PC-9 (cell line): Measurements from ENCODE around the gene HOXA9. TPM values are rescaled to one million over a fixed set of nuclear protein-coding genes. Genes with fewer than 3 reads are reported as not detected.

Experiments used
- BruUV-seq: library from RNA; stranded (reverse); fragments of 400-500 nt; replicated peaks from 2 replicates; lab custom pipeline; 2021; lab: Mats Ljungman, UMichigan
- CTCF ChIA-PET: fragments of 300-600 bp; sonication (Branson Sonifier 250); formaldehyde crosslinking; loops from one replicate; lab custom pipeline; 2022; ENCODE audit warnings: antibody characterized with exemption; lab: Charles Lee
- POLR2A ChIA-PET: fragments of 300-600 bp; sonication (Branson Sonifier 250); formaldehyde crosslinking; loops from one replicate; lab custom pipeline; 2022; ENCODE audit warnings: antibody characterized with exemption; ENCODE audit not compliant: unreplicated experiment; lab: Charles Lee
- DNase-seq, 2 experiments: peaks; one replicate each; pipeline versions ENCODE4 v3.0.0 to v3.0.0-alpha.2; 2015 to 2022; ENCODE audit warnings: mixed read lengths in 1 of 2
- H2AFZ ChIP-seq: fragments of 200-600 bp; sonication (generic); 2 replicates; pipeline ENCODE4 v1.8.1; 2017; ENCODE audit warnings: antibody characterized with exemption
- H3F3A ChIP-seq: fragments of 200-600 bp; sonication (generic); 2 replicates; pipeline ENCODE4 v1.8.1; 2017; ENCODE audit warnings: antibody characterized with exemption, mild to moderate bottlenecking, low read depth; ENCODE audit not compliant: insufficient read depth
- H3K27ac ChIP-seq: fragments of 200-600 bp; sonication (generic); 2 replicates; pipeline ENCODE4 v1.6.1; 2016; ENCODE audit warnings: mixed run types
- H3K27me3 ChIP-seq: fragments of 200-600 bp; sonication (generic); 2 replicates; pipeline ENCODE4 v1.6.1; 2016; ENCODE audit warnings: low read depth, mixed run types; ENCODE audit not compliant: insufficient read depth
- H3K36me3 ChIP-seq: fragments of 200-600 bp; sonication (generic); 2 replicates; pipeline ENCODE4 v1.6.1; 2016; ENCODE audit warnings: low read depth, mixed run types
- H3K4me1 ChIP-seq: fragments of 200-600 bp; sonication (generic); replicated peaks from 2 replicates; pipeline ENCODE4 v1.6.1; 2016; ENCODE audit warnings: mixed run types; ENCODE audit not compliant: insufficient read depth
- H3K4me2 ChIP-seq: fragments of 200-600 bp; sonication (generic); 2 replicates; pipeline ENCODE4 v1.6.1; 2017; ENCODE audit warnings: mixed run types
- H3K4me3 ChIP-seq: fragments of 200-600 bp; sonication (generic); 2 replicates; pipeline ENCODE4 v1.6.1; 2016; ENCODE audit warnings: mixed run types
- H3K79me2 ChIP-seq: fragments of 200-600 bp; sonication (generic); 2 replicates; pipeline ENCODE4 v1.6.1; 2017; ENCODE audit warnings: low read depth, mixed run types
- H3K9me2 ChIP-seq: fragments of 200-600 bp; sonication (generic); 2 replicates; pipeline ENCODE4 v1.8.1; 2017; ENCODE audit warnings: mild to moderate bottlenecking; ENCODE audit not compliant: insufficient read depth
- H3K9me3 ChIP-seq: fragments of 200-600 bp; sonication (generic); 2 replicates; pipeline ENCODE4 v1.8.1; 2016; ENCODE audit warnings: low read depth; ENCODE audit not compliant: insufficient read depth
- H4K20me1 ChIP-seq: fragments of 200-600 bp; sonication (generic); 2 replicates; pipeline ENCODE4 v1.8.1; 2017; ENCODE audit not compliant: insufficient read depth
- CTCF ChIP-seq: fragments of 200-600 bp; sonication (generic); conservative IDR thresholded peaks from 2 replicates; pipeline ENCODE4 v1.6.1; 2017; ENCODE audit warnings: mixed run types, antibody characterized with exemption, mild to moderate bottlenecking, moderate library complexity
- EZH2 ChIP-seq: fragments of 200-600 bp; sonication (generic); IDR thresholded peaks from 2 replicates; pipeline ENCODE4 v1.8.0; 2017; ENCODE audit warnings: antibody characterized with exemption, low read depth
- intact Hi-C: fragments of 100-400 bp; cut with micrococcal nuclease; formaldehyde crosslinking; loops from one replicate; pipeline ENCODE4 v1.10.0; 2022; ENCODE audit not compliant: unreplicated experiment
- microRNA-seq: library from miRNA; unstranded; fragments of <30 nt; microRNA quantifications from one replicate; pipeline ENCODE4 v1.2.0, GENCODE V29; 2021; ENCODE audit warnings: borderline number of aligned reads, borderline replicate concordance
- total RNA-seq: library from RNA; stranded (reverse); gene quantifications from 2 replicates; pipeline ENCODE4 v1.2.3, GENCODE V29; 2021

HOXA9 gene
- total RNA-seq, 1 experiment from 2014 or later: 2.5 TPM

- no peak for TF ChIP-seq EZH2
- Histone ChIP-seq H4K20me1 (no peaks in the 10 kb centered on the region), H3K36me3 (peaks cover 45% of the 10 kb centered on the region), H3K4me1 (peaks cover 48% of the 10 kb centered on the region), H3K4me2 (peak overlapping the region; percentile 98), H3F3A (peaks cover 63% of the 10 kb centered on the region), H3K27me3 (no peaks in the 10 kb centered on the region), H3K79me2 (peaks cover 92% of the 10 kb centered on the region), H3K4me3 (peak overlapping the region; percentile 90), H3K9me2 (no peaks in the 10 kb centered on the region), H2AFZ (peak overlapping the region; percentile 60), H3K27ac (peak overlapping the region; percentile 95), H3K9me3 (no peaks in the 10 kb centered on the region)
- CTCF ChIA-PET: interaction anchor here (0.7 kb wide), 2 partner anchors 449 to 565 kb away, joined by 3 to 4 read pairs; no protein-coding TSS in a partner anchor
- intact Hi-C loops: loop anchor here (1.0 to 10.0 kb wide), 4 partner anchors 41 to 631 kb away; partner anchors contain the start of gene TAX1BP1
- POLR2A ChIA-PET: interaction anchor here (0.5 to 1.2 kb wide), 9 partner anchors 27 to 289 kb away, joined by 3 to 12 read pairs (median 3); no protein-coding TSS in a partner anchor
- DNase-seq: peak; percentile 71 to 73
- TSS peak; percentile 49 for BruUV-seq
These were observed 51.2 kb downstream of the HOXA9 start for GRCh38 chr7:27113991-27114769.

- Histone ChIP-seq H3K27me3 (no peaks in the 10 kb centered on the region), H3K9me2 (no peaks in the 10 kb centered on the region), H2AFZ (peak overlapping the region; percentile 55; the same call in 1 of the 2 replicates), H3F3A (peaks cover 54% of the 10 kb centered on the region), H3K9me3 (no peaks in the 10 kb centered on the region), H3K4me1 (peaks cover 47% of the 10 kb centered on the region), H3K4me2 (peak overlapping the region; percentile 87), H3K4me3 (peak overlapping the region; percentile 80), H4K20me1 (no peaks in the 10 kb centered on the region), H3K79me2 (peaks cover 94% of the 10 kb centered on the region), H3K27ac (peak overlapping the region; percentile 92), H3K36me3 (peaks cover 47% of the 10 kb centered on the region)
- intact Hi-C loops: loop anchor here (2.0 to 10.0 kb wide), 3 partner anchors 40 to 632 kb away; partner anchors contain the start of gene TAX1BP1
- peak; percentile 76 to 90 for DNase-seq
- POLR2A ChIA-PET: interaction anchor here (0.5 to 0.8 kb wide), 7 partner anchors 15 to 288 kb away, joined by 3 to 12 read pairs (median 3); no protein-coding TSS in a partner anchor
- CTCF ChIA-PET: interaction anchor here (0.7 kb wide), 1 partner anchor 564 kb away, joined by 3 read pairs; no protein-coding TSS in a partner anchor
- TF ChIP-seq EZH2 (no peak), CTCF (no peak)
- BruUV-seq: TSS peak; percentile 51
These were observed 52.1 kb downstream of the HOXA9 start for GRCh38 chr7:27112955-27113949.

Small RNAs within 50 kb of the gene (microRNA-seq; reads per million reads assigned to microRNA genes)
- 2,024 reads per million, percentile 81 among the genes with 10 or more reads in this experiment for gene MIR196B

Other genes starting within 250 kb of the HOXA9 start
- 2.0 and 2.2 TPM in 2 replicates for gene HOXA1, start 69.5 kb downstream of the HOXA9 start, total RNA-seq
- gene HOXA2, start 62.9 kb downstream of the HOXA9 start, total RNA-seq: 6.1 and 6.5 TPM in 2 replicates
- gene HOXA4, start 34.8 kb downstream of the HOXA9 start, total RNA-seq: not detected in 2 replicates
- gene HOXA5, start 21.9 kb downstream of the HOXA9 start, total RNA-seq: 0.63 and 1.0 TPM in 2 replicates
- 0.65 and 1.2 TPM in 2 replicates for gene HOXA6, start 17.8 kb downstream of the HOXA9 start, total RNA-seq
- 50.5 and 53.1 TPM in 2 replicates for gene HOXA3, start 13.0 kb downstream of the HOXA9 start, total RNA-seq
- not detected in 2 replicates for gene HOXA7, start 8.9 kb downstream of the HOXA9 start, total RNA-seq
- not detected in 2 replicates for gene HOXA10, start 8.8 kb upstream of the HOXA9 start, total RNA-seq
- gene HOXA11, start 19.7 kb upstream of the HOXA9 start, total RNA-seq: 0.26 and 0.43 TPM in 2 replicates
- gene HOXA13, start 34.6 kb upstream of the HOXA9 start, total RNA-seq: 0.35 and 0.40 TPM in 2 replicates
- gene EVX1, start 77.3 kb upstream of the HOXA9 start, total RNA-seq: not detected in 2 replicates